GM13976 (cell line): Measurements from ENCODE around the gene PTMA.
"Not testable (repeated sequence)": the region's sequence is repeated elsewhere in the genome, so short reads cannot be mapped to it uniquely, and the experiment has no call there.

ENCODE experiments used
- DNase-seq: peaks from one replicate; pipeline ENCODE4 v3.0.0; 2012; ENCODE audit warnings: low spot score
- in situ Hi-C: fragments of 300-500 bp; cut with MboI; formaldehyde crosslinking; loops from one replicate; pipeline ENCODE4 v1.12.0; 2022; ENCODE audit warnings: low sequenced_read_pairs, mixed read lengths, inconsistent platforms; ENCODE audit not compliant: unreplicated experiment
- TF ChIP-seq, protein P1 (sequence below): IDR thresholded peaks from 2 replicates; pipeline ENCODE4 v1.5.1; 2012; ENCODE audit warnings: borderline replicate concordance, mild to moderate bottlenecking; ENCODE audit not compliant: insufficient read depth; ENCODE audit errors: extremely low read depth, missing control alignments, control extremely low read depth

The PTMA gene

DNA sequence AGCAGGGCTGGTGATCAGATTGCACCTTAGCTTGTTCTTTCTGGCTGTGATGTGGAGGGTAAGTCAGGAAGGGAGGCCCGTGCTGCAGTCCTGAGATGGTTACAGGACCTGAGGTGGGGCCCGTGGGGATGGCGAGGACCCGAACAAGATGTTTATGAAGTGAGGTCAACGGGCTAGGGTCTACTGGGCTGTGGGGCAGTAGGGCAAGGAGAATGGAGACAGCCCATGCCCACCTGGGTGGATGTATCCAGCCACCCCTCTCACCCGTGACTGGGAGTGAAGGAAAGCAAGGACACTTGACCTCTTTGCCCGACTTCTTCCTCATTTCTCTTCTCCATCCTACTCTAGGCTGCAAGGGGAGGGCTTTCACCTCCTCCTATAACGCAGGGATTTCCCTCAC is 18.0 kb downstream of the PTMA start:
- in situ Hi-C loops = no loop called here
- DNase-seq = no peak
- TF ChIP-seq, protein P1, sequence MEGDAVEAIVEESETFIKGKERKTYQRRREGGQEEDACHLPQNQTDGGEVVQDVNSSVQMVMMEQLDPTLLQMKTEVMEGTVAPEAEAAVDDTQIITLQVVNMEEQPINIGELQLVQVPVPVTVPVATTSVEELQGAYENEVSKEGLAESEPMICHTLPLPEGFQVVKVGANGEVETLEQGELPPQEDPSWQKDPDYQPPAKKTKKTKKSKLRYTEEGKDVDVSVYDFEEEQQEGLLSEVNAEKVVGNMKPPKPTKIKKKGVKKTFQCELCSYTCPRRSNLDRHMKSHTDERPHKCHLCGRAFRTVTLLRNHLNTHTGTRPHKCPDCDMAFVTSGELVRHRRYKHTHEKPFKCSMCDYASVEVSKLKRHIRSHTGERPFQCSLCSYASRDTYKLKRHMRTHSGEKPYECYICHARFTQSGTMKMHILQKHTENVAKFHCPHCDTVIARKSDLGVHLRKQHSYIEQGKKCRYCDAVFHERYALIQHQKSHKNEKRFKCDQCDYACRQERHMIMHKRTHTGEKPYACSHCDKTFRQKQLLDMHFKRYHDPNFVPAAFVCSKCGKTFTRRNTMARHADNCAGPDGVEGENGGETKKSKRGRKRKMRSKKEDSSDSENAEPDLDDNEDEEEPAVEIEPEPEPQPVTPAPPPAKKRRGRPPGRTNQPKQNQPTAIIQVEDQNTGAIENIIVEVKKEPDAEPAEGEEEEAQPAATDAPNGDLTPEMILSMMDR = no peak

DNA sequence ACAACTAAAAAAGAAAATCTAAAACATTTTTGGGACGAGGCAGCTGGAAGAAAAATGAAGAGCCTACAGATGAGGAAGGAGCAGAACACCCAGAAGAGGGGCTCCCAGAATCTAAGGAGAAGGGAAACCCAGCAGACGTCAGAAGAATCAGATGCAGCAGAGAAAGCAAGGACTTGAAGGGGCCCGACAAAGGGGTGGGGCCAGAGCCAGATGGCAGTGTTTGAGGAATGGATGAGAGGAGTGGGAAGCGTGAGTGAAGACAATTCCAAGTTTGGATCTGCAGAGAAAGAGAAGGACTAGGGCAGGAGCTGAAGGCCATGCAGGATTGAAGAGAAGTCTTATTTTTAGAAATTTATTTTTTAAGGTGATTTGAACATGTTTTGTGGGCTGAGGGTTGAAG is 19.3 kb downstream of the PTMA start:
- no peak for DNase-seq
- TF ChIP-seq, protein P1 = no peak
- in situ Hi-C loops = no loop called here

DNA sequence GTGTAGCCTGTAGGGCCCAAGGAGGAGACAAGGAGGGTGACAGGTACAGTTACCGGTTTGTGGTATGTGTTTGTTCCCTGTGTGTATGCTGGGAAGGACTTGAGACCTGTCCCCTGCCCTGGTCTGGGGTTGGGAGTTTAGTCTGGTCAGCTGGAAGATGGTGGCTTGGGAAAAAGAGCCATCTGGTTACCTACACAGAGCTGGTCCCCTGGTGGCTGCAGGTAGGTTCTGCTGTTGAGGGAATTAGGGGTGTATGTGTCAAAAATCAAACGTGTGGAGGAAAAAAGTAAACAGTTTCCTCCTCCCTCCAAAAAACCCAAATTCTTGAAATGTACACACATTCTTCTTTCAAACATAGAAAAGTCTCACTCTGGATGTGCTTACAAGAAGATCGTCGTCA is 24.3 kb downstream of the PTMA start:
- in situ Hi-C loops = no loop called here
- no peak for DNase-seq
- TF ChIP-seq, protein P1 = no peak

DNA sequence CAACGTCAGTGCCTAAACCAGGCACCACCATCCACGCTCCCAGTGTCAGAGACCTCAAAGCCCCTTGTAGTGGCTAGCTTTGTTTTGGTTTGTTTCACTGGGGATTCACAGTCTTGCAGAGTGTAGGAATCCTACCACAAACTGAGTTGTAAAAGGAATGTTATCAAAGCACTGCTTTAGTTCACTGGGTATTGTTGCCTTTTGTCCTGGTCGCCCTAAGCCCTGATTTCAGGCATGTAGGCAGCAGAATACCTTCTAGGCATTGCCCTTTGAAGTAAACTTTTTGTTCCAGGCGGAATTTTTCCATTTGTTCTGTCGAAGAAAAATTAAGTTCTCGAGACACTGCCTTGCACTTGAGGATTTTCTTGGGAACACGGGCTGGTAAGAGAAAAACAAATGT is 29.4 kb downstream of the PTMA start:
- no peak for DNase-seq
- TF ChIP-seq, protein P1 = no peak
- in situ Hi-C loops = no loop called here

DNA sequence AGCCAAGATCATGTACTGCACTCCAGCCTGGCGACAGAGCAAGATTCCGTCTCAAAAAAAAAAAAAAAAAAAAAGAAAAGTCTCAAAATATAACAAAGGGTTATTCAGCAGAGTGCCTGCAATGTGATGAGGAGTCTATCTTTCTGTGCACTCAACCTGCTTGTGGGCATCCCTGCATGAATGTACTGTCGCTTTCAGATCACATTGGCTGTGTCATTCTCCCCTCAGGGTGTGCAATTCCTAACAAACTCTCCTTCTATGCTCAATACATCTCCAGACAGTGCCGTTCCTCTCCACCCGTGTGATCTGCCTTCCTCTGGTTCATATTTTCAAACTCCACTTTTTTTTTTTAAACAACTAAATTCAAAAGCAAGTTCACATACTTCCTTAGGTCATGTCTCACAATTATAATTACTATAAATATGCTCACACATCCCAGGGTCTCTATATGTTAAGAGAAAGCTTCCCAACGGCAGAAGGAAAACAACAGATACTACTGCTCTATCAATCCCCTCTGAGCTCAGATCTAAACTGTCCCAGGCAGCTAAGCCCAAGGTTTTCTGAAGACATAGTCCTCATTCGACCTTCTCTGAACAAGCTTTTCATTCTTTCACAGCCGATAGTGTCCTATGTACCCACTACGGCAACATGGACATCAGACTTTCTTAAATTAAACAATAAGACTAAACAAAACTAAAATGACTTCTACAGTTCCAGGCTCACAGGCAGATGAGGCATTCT is 35.2 kb downstream of the PTMA start:
- no peak for DNase-seq

DNA sequence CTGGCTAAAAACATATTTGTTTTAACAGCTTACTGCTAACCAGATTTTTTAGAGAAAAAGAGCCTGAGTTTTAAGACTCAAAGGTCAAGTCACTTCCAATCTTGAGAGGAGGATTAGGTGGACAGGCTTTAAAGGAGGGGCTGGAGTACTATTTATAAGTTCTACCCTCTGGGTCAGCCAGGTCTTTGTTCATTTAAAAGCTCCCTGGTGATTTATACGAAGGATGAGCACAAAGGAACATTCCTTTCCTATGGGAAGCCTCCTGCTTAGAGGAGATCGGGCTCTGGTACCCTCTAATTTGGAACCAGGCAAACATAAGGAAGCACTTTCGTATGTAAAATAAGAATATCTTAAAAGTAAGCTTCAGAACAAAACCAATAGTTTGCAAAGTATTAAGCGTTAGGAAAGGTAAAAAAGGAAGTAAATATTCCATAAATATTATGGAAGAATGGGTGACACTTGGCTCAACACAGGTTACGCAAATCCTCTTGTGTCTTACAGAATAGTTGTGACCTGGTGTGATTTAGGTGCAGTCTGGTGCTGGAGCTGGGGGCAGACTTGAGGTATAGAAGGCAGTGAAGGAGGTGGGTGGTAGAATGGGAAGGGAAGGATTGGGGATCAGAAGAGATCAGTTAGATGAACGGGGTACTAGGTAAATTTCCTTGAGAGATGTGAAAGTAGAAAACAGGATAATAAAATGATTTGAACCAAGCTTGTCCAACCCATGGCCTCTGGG is 37.1 kb downstream of the PTMA start:
- no peak for DNase-seq
- TF ChIP-seq, protein P1 = no peak
- in situ Hi-C loops = no loop called here

More for the DNA sequence above, 35.2 kb downstream of the PTMA start:
- TF ChIP-seq, protein P1 = no peak
- in situ Hi-C loops = no loop called here

DNA sequence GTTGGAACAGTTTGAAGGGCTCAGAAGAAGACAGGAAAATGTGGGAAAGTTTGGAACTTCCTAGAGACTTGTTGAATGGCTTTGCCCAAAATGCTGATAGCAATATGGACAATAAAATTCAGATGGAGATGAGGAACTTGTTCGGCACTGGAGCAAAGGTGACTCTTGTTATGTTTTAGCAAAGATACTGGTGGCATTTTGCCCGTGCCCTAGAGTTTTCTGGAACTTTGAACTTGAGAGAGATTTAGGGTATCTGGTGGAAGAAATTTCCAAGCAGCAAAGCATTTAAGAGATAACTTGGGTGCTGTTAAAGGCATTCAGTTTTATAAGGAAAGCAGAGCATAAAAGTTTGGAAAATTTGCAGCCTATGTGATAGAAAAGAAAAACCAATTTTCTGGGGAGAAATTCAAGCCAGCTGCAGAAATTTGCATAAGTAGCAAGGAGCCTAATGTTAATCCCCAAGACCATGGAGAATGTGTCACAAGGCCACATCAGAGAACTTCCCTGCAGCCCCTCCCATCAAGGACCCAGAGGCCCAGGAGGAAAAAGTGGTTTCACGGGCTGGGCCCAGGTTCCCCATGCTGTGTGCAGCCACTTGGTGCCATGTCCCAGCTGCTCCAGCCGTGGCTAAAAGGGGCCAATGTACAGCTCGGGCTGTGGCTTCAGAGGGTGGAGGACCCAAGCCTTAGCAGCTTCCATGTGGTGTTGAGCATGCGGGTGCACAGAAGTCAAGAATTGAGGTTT is 40.0 kb downstream of the PTMA start:
- DNase-seq, in situ Hi-C loops: not testable (repeated sequence)

DNA sequence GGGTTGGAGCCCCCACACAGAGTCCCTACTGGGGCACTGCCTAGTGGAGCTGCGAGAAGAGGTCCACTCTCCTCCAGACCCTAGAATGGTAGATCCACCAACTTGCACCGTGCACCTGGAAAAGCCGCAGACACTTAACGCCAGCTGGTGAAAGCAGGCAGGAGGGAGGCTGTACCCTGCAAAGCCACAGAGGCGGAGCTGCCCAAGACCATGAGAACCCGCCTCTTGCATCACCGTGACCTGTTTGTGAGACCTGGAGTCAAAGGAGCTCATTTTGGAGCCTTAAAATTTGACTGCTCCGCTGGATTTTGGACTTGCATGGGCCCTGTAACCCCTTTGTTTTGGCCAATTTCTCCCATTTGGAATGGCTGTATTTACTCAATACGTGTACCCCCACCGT is 40.7 kb downstream of the PTMA start:
- in situ Hi-C loops, DNase-seq: not testable (repeated sequence)
